H54 (cell line): ENCODE measurements around the gene OPN3.

ENCODE experiments used
- DNase-seq: peaks from one replicate; pipeline ENCODE4 v3.0.0; 2011; ENCODE audit warnings: low spot score, mixed read lengths; ENCODE audit not compliant: insufficient read length
- FAIRE-seq: peaks from 3 replicates; lab custom pipeline; 2011; peaks lifted over from hg19 to GRCh38; lab: Jason Lieb, UNC
- POLR2A ChIP-seq: IDR thresholded peaks from 2 replicates; pipeline ENCODE4 v1.6.1; 2011; ENCODE audit warnings: low read depth, mild to moderate bottlenecking, low read length

Gene OPN3

DNA sequence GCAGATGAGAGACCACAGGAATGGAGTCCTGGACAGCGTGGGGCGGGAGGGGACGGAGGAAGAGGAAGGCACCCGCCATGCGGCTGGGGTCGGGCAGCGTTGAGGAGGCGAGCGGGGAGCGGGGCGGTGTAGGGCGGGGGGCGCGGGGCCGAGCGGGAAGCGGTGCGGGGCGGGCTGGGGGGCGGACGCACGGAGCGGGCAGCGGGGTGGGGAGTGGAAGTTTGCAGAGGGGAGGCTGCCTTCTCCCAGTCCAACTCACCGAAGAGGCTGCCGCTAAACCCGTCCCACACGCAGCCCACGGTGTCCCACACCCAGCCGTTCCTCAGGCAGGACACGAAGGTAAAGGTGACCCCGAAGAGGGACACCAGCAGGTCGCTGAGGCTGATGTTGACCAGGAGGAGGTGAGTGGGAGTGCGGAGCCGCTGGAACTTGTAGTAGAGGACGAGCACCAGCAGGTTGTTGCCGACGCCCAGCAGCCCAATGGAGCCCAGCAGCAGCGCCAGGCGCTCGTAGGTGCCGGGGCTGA, 483 bp downstream of the OPN3 start:
- DNase-seq (peak; percentile 35), FAIRE-seq (no peak)
- TF ChIP-seq POLR2A = no peak

- FAIRE-seq (no peak), DNase-seq (no peak)
- no peak for TF ChIP-seq POLR2A
Measured at GRCh38 chr1:241638909-241639622, 1.1 kb downstream of the OPN3 start.

DNA sequence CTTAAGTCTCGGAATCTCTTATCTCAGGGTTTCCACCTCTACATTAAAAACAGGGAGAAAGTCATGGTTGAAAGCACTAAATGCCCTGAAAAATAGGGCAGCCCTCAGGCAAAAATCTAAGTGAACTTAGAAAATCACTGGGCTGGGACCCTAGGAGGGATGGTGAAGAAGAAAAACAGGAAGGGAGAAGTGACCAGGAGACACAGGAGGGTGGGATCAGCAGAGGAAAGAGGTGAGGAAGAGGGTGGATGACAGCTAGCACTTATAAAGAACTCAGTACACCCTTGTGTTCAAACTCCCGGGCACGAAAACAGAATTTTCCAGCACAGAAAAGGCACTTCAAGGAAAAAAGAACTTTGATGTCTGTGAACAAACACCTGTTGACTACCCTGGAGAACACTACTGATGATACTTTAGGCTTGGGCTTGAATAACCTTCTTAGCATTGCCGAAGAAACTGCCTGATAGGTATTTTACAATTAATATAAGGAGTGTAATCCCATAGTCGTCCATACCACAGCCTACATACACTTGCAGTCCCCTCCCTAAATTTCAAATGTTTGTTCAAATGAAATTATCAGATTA, 2.0 kb downstream of the OPN3 start:
- FAIRE-seq (no peak), DNase-seq (no peak)
- no peak for TF ChIP-seq POLR2A

GRCh38 chr1:241637604-241638003, 2.6 kb downstream of the OPN3 start:
- FAIRE-seq (no peak), DNase-seq (no peak)
- TF ChIP-seq POLR2A = no peak

- FAIRE-seq = no peak
- no peak for DNase-seq
Measured at GRCh38 chr1:241637046-241637590, 3.1 kb downstream of the OPN3 start.

GRCh38 chr1:241636291-241636690, 3.9 kb downstream of the OPN3 start:
- TF ChIP-seq POLR2A = no peak
- no peak for DNase-seq
- no peak for FAIRE-seq

More at GRCh38 chr1:241637046-241637590, 3.1 kb downstream of the OPN3 start:
- TF ChIP-seq POLR2A = no peak

DNA sequence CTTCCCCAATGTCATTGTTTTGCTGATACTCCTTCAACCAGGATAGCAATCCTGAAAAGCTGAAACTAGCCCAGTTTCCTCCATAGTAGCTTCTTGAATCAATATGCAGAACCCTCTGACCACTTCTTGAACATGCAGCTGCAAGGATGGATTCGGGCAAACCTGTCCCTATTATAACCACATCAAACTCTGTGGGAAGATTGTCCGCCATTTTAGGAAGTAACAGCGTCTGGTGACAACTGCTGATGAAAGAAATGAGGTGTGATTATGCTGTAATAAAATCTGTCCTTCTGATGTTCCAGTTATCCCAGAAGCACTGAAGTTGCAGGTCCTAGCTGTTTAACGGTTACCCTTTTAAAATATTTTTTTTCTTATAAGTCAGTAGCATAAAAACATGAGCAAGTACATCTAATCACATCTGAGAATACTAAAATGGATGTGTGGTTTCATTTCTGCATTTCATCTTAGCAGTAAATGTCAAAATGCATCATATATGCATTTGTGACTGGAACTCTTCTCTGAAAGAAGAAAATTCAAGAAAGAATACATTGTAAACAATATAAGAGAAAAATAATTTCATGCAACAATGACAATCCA, 4.5 kb downstream of the OPN3 start:
- no peak for DNase-seq
- FAIRE-seq = no peak
- TF ChIP-seq POLR2A = no peak

DNA sequence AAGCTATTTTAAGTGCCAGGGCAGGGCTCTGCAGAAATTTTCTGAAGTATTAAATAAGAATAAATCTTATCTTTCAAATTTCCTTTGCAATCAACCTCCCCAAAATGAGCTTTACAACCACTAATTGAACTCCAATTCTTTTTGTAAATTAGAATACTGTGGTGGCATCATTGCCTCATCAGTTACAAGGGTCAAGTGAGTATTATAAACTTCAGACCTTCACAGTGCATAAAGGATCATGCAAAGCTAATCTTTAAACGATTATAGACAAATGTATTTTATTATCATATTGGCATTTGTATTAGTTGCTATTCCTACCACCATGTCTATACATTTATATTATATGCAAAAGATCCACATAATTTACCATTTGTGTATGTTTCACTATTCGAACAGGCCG, 7.2 kb downstream of the OPN3 start:
- FAIRE-seq (no peak), DNase-seq (no peak)
- TF ChIP-seq POLR2A = no peak

DNA sequence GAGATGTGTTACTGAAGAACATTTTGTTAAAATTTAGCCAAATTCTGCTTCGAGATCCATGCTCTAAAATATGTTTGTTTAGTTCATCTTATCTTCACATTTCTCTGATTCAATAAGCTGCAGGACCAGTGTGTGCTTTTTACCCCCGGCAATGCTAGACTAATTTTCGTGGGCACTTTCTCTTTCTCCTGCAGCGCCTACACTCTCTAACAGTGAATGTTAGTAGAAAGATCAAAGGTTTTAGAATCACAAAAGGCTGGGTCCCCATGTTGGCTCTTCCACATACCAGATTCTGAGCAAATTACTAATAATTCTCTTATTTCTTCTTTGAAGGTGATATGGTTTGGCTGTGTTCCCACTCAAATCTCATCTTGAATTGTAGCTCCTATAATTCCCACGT, 8.5 kb downstream of the OPN3 start:
- FAIRE-seq = no peak
- TF ChIP-seq POLR2A = no peak
- DNase-seq = no peak

DNA sequence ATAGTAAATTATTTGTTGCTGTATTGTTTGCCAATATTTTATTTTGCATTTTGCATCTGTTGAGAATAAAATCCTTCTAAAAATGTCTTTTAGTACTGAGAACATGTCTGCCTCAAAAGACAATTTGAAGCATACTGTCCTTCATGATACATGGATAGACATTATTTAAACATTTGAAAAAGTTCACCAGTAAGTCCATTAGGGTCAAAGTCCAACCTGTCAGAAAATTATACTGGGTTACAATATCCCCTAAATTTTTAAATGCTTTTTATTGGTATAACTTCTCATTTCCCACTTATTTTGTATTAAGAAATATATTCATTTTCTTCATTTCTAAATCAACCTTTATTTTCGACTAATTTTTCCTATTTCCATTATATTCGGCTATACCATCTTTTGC, 9.3 kb downstream of the OPN3 start:
- DNase-seq = no peak
- TF ChIP-seq POLR2A = no peak
- no peak for FAIRE-seq

DNA sequence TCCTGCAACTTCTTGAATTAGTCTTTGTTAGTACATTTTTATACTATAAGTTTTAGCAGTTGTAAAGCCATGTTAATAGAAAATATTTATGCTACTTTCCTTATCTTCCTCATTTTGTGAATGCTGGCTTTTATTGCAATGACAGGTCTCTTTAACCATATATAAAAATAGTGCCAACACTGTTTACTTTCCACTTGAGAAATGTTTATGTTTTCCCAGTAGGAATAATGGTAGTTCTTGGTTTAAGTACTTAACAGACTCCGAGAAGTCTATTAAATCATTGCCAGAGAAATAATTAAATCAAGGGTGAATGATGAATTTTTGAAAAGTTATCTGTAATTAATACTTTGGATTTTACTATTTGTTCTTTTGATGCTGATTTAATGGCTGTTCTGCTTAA, 9.7 kb downstream of the OPN3 start:
- FAIRE-seq (no peak), DNase-seq (no peak)
- no peak for TF ChIP-seq POLR2A

DNA sequence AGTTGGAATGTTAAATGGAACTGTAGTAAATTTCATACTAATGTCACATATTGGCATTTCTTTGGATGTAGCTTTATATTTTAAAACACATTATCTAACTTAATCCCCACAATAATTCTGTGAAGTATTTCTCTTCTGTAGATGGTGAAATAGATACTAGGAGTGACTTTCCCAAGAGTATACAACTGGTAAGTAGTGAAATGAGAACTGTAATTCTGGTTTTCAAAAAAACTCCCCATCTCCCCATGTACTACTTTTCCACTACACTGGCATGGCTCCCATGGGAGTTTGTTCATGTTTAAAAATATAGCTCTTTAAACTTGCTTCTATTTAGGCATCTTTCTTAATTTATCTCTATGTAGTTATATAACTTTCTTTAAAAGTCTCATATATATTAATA, 10.2 kb downstream of the OPN3 start:
- DNase-seq (no peak), FAIRE-seq (no peak)
- no peak for TF ChIP-seq POLR2A

DNA sequence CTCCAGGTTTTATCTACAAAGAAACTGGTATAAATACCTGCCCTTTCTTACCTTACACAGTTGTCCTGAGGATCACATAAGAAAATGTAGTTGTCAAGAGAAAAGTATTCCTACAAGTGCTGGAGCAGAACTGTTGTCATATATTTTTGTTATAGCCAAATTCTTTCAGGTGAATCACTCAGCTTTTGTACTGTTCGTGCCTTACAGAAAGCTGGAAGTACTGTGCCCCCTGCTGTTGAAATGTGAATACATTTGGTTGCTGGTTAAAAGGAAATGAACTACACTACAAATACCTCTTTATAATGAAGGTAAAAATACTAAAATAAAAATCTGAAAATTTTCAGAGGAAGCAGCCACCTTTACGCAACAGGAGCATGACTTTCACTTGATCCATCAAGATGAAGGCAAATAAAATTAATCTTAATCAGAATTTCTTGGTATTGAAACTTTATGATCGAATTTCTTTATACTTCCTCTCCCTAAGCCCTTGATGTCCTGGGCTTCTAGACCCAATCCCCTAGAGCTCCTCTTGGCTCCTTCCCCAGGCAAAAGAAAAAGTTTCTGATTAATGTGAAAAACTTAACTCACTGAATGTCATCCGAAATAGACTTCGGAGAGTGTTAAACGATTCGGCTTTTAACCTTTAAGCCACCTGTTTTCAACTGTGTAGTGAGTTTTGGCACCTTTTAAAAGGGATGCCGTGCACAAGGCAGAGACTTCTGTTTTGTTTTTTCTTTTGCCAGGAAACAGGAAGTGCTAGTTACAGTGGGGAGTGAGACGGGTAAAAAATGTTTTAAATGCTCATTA, 12.5 kb downstream of the OPN3 start:
- DNase-seq (no peak), FAIRE-seq (no peak)
- no peak for TF ChIP-seq POLR2A
